Fibroblast of lung (primary cell): ENCODE data around the gene TTF2.

Source experiments
- CTCF ChIP-seq, 2 donors: IDR thresholded peaks in 1 of 2; conservative IDR thresholded peaks in 1 of 2; 1 replicate in 1 of 2; 2 replicates in 1 of 2; pipeline ENCODE4 v1.5.1; 2011 to 2012; ENCODE audit warnings: low read length in 2 of 2, control low read depth in 1 of 2, inconsistent platforms in 1 of 2, low read depth in 1 of 2, mild to moderate bottlenecking in 1 of 2
- EZH2 ChIP-seq: IDR thresholded peaks from 2 replicates; pipeline ENCODE4 v1.5.1; 2012; ENCODE audit warnings: low read length, control low read depth, mild to moderate bottlenecking; ENCODE audit errors: missing control alignments

- TF ChIP-seq CTCF (conservative IDR thresholded peaks at IDR 0.05 in 1 of 2, IDR thresholded peaks at IDR 0.05 in 1 of 2; ENCODE audit: low read depth in 1 of 2, low read length in 2 of 2) (no peak), EZH2 (no peak)
Measured at GRCh38 chr1:117037802-117038201, 22.3 kb upstream of the TTF2 start.
